ENCODE measurements around the gene CHEK2. TPM values are rescaled to one million over a fixed set of nuclear protein-coding genes. Genes with fewer than 3 reads are reported as not detected.
"Not testable (repeated sequence)": the region's sequence is repeated elsewhere in the genome, so short reads cannot be mapped to it uniquely, and the experiment has no call there.

Gene CHEK2
- total and polyA plus RNA-seq, 3 experiments from 2014 or later: 4.5 to 7.7 (median 5.2) TPM

GRCh38 chr22:28678170-28678569 lies 63.5 kb downstream of the CHEK2 start:
- H3K4me1 ChIP-seq (ENCODE audit: insufficient read depth, low read length): peaks cover 27% of the 10 kb centered on the region
- peak overlapping the region in 1 of 7 donors; percentile 72 for H3K4me3 Mint-ChIP-seq

GRCh38 chr22:28674121-28674563 lies 67.5 kb downstream of the CHEK2 start:
- no peaks in the 10 kb centered on the region for H3K36me3 ChIP-seq (ENCODE audit: insufficient read depth, low read length)
- peaks cover 31% of the 10 kb centered on the region for H3K4me1 ChIP-seq (ENCODE audit: insufficient read depth, low read length)
- H3K27me3 Mint-ChIP-seq: peaks cover 53 to 60% of the 10 kb centered on the region in 2 donors
- peaks cover 0 to 13% (median 8%) of the 10 kb centered on the region in 5 donors for H3K9me3 Mint-ChIP-seq
- peak overlapping the region in 7 of 8 donors; percentile 88 to 98 (median 96) for H3K27ac Mint-ChIP-seq
- H3K4me3 ChIP-seq (ENCODE audit: low read length): no peak overlapping the region
- H3K27me3 ChIP-seq (ENCODE audit: insufficient read depth, low read length, poor library complexity, severe bottlenecking): peaks cover 53% of the 10 kb centered on the region
- H3K36me3 Mint-ChIP-seq: peaks cover 0 to 3% (median 2%) of the 10 kb centered on the region in 3 donors
- H3K4me3 Mint-ChIP-seq: peak overlapping the region; percentile 68 to 94 (median 82)
- peaks cover 24 to 36% (median 27%) of the 10 kb centered on the region in 3 donors for H3K4me1 Mint-ChIP-seq
- CTCF ChIA-PET: no interaction called here
- DNase-seq: peak in 4 of 5 donors; percentile 15 to 72 (median 67)
- POLR2A ChIA-PET: interaction anchor here (0.6 kb wide), 1 partner anchor 166 kb away, joined by 3 read pairs; no protein-coding TSS in a partner anchor
- no peak overlapping the region for H3K27ac ChIP-seq (ENCODE audit: low read depth, low read length)
- H3K9me3 ChIP-seq (ENCODE audit: low read length): no peaks in the 10 kb centered on the region

More at GRCh38 chr22:28678170-28678569, 63.5 kb downstream of the CHEK2 start:
- H3K4me1 Mint-ChIP-seq: peaks cover 21 to 38% (median 22%) of the 10 kb centered on the region in 3 donors
- H3K36me3 Mint-ChIP-seq; H3K4me3 ChIP-seq (ENCODE audit: low read length); H3K27ac Mint-ChIP-seq; POLR2A ChIA-PET; H3K36me3 ChIP-seq (ENCODE audit: insufficient read depth, low read length); H3K9me3 ChIP-seq (ENCODE audit: low read length); H3K9me3 Mint-ChIP-seq; CTCF ChIA-PET; DNase-seq; H3K27ac ChIP-seq (ENCODE audit: low read depth, low read length): not testable (repeated sequence)
- peaks cover 34% of the 10 kb centered on the region for H3K27me3 ChIP-seq (ENCODE audit: insufficient read depth, low read length, poor library complexity, severe bottlenecking)
- peaks cover 68 to 69% of the 10 kb centered on the region in 2 donors for H3K27me3 Mint-ChIP-seq

- no peak overlapping the region for H3K27ac ChIP-seq (ENCODE audit: low read depth, low read length)
- H3K27me3 ChIP-seq (ENCODE audit: insufficient read depth, low read length, poor library complexity, severe bottlenecking): peaks cover 37% of the 10 kb centered on the region
- peaks cover 20 to 28% (median 27%) of the 10 kb centered on the region in 3 donors for H3K4me1 Mint-ChIP-seq
- H3K4me1 ChIP-seq (ENCODE audit: insufficient read depth, low read length): peaks cover 27% of the 10 kb centered on the region
- no peak overlapping the region for H3K4me3 Mint-ChIP-seq
- H3K9me3 ChIP-seq (ENCODE audit: low read length): no peaks in the 10 kb centered on the region
- H3K36me3 ChIP-seq (ENCODE audit: insufficient read depth, low read length): no peaks in the 10 kb centered on the region
- peaks cover 0 to 13% (median 8%) of the 10 kb centered on the region in 5 donors for H3K9me3 Mint-ChIP-seq
- H3K27me3 Mint-ChIP-seq: peaks cover 37 to 40% of the 10 kb centered on the region in 2 donors
- ChIA-PET CTCF (no interaction called here), POLR2A (no interaction called here)
- no peak for DNase-seq
- H3K27ac Mint-ChIP-seq: no peak overlapping the region
- no peak overlapping the region for H3K4me3 ChIP-seq (ENCODE audit: low read length)
- H3K36me3 Mint-ChIP-seq: peaks cover 0 to 3% (median 2%) of the 10 kb centered on the region in 3 donors
These were observed 70.9 kb downstream of the CHEK2 start for GRCh38 chr22:28670756-28671155.

- Mint-ChIP-seq H3K36me3 (peaks cover 0 to 3% (median 2%) of the 10 kb centered on the region in 3 donors), H3K9me3 (peaks cover 0 to 13% (median 8%) of the 10 kb centered on the region in 5 donors), H3K27me3 (peaks cover 31 to 36% of the 10 kb centered on the region in 2 donors)
These were observed 71.5 kb downstream of the CHEK2 start for GRCh38 chr22:28670161-28670560.

GRCh38 chr22:28669387-28669786 lies 72.2 kb downstream of the CHEK2 start:
- Histone ChIP-seq H3K36me3 (ENCODE audit: insufficient read depth, low read length) (no peaks in the 10 kb centered on the region), H3K4me1 (ENCODE audit: insufficient read depth, low read length) (peaks cover 18% of the 10 kb centered on the region), H3K9me3 (ENCODE audit: low read length) (no peaks in the 10 kb centered on the region), H3K4me3 (ENCODE audit: low read length) (no peak overlapping the region), H3K27me3 (ENCODE audit: insufficient read depth, low read length, poor library complexity, severe bottlenecking) (peaks cover 23% of the 10 kb centered on the region), H3K27ac (ENCODE audit: low read depth, low read length) (no peak overlapping the region)
- Mint-ChIP-seq H3K27ac (no peak overlapping the region), H3K4me3 (no peak overlapping the region), H3K9me3 (peaks cover 0 to 13% (median 8%) of the 10 kb centered on the region in 5 donors), H3K4me1 (peaks cover 16 to 19% (median 18%) of the 10 kb centered on the region in 3 donors), H3K27me3 (peaks cover 23 to 29% of the 10 kb centered on the region in 2 donors), H3K36me3 (peaks cover 0 to 3% (median 2%) of the 10 kb centered on the region in 3 donors)
- ChIA-PET CTCF (no interaction called here), POLR2A (no interaction called here)
- no peak for DNase-seq

More at GRCh38 chr22:28670161-28670560, 71.5 kb downstream of the CHEK2 start:
- Mint-ChIP-seq H3K4me3 (no peak overlapping the region), H3K27ac (no peak overlapping the region), H3K4me1 (peaks cover 20 to 26% (median 25%) of the 10 kb centered on the region in 3 donors)
- DNase-seq: no peak
- Histone ChIP-seq H3K4me3 (ENCODE audit: low read length) (no peak overlapping the region), H3K27me3 (ENCODE audit: insufficient read depth, low read length, poor library complexity, severe bottlenecking) (peaks cover 31% of the 10 kb centered on the region), H3K4me1 (ENCODE audit: insufficient read depth, low read length) (peaks cover 25% of the 10 kb centered on the region), H3K9me3 (ENCODE audit: low read length) (no peaks in the 10 kb centered on the region), H3K27ac (ENCODE audit: low read depth, low read length) (no peak overlapping the region), H3K36me3 (ENCODE audit: insufficient read depth, low read length) (no peaks in the 10 kb centered on the region)
- ChIA-PET POLR2A (no interaction called here), CTCF (no interaction called here)

GRCh38 chr22:28663569-28663942 lies 78.1 kb downstream of the CHEK2 start:
- H3K27me3 ChIP-seq (ENCODE audit: insufficient read depth, low read length, poor library complexity, severe bottlenecking); DNase-seq; H3K36me3 Mint-ChIP-seq; H3K9me3 Mint-ChIP-seq; H3K4me1 Mint-ChIP-seq; H3K36me3 ChIP-seq (ENCODE audit: insufficient read depth, low read length); POLR2A ChIA-PET; H3K4me3 Mint-ChIP-seq; H3K27ac ChIP-seq (ENCODE audit: low read depth, low read length); H3K9me3 ChIP-seq (ENCODE audit: low read length); H3K4me1 ChIP-seq (ENCODE audit: insufficient read depth, low read length); CTCF ChIA-PET; H3K27ac Mint-ChIP-seq; H3K4me3 ChIP-seq (ENCODE audit: low read length): not testable (repeated sequence)
- H3K27me3 Mint-ChIP-seq: peaks cover 8 to 23% of the 10 kb centered on the region in 2 donors

GRCh38 chr22:28658448-28658847 lies 83.2 kb downstream of the CHEK2 start:
- Mint-ChIP-seq H3K9me3 (peaks cover 0 to 3% (median 0%) of the 10 kb centered on the region in 5 donors), H3K27ac (no peak overlapping the region), H3K4me1 (no peaks in the 10 kb centered on the region), H3K27me3 (peaks cover 30 to 63% of the 10 kb centered on the region in 2 donors), H3K4me3 (no peak overlapping the region), H3K36me3 (no peaks in the 10 kb centered on the region)
- Histone ChIP-seq H3K27ac (ENCODE audit: low read depth, low read length) (no peak overlapping the region), H3K9me3 (ENCODE audit: low read length) (no peaks in the 10 kb centered on the region), H3K36me3 (ENCODE audit: insufficient read depth, low read length) (no peaks in the 10 kb centered on the region), H3K4me1 (ENCODE audit: insufficient read depth, low read length) (no peaks in the 10 kb centered on the region), H3K4me3 (ENCODE audit: low read length) (no peak overlapping the region), H3K27me3 (ENCODE audit: insufficient read depth, low read length, poor library complexity, severe bottlenecking) (peaks cover 8% of the 10 kb centered on the region)
- ChIA-PET POLR2A (no interaction called here), CTCF (no interaction called here)
- DNase-seq: no peak

GRCh38 chr22:28656181-28656580 lies 85.4 kb downstream of the CHEK2 start:
- H3K4me3 ChIP-seq (ENCODE audit: low read length): no peak overlapping the region
- no peaks in the 10 kb centered on the region for H3K9me3 ChIP-seq (ENCODE audit: low read length)
- Mint-ChIP-seq H3K36me3 (no peaks in the 10 kb centered on the region), H3K27ac (no peak overlapping the region), H3K9me3 (peaks cover 0 to 10% (median 0%) of the 10 kb centered on the region in 5 donors), H3K4me3 (no peak overlapping the region), H3K4me1 (no peaks in the 10 kb centered on the region), H3K27me3 (peaks cover 40 to 68% of the 10 kb centered on the region in 2 donors)
- no peak for DNase-seq
- POLR2A ChIA-PET: no interaction called here
- no peaks in the 10 kb centered on the region for H3K36me3 ChIP-seq (ENCODE audit: insufficient read depth, low read length)
- CTCF ChIA-PET: no interaction called here
- H3K4me1 ChIP-seq (ENCODE audit: insufficient read depth, low read length): no peaks in the 10 kb centered on the region
- peaks cover 8% of the 10 kb centered on the region for H3K27me3 ChIP-seq (ENCODE audit: insufficient read depth, low read length, poor library complexity, severe bottlenecking)
- peak overlapping the region; percentile 1 for H3K27ac ChIP-seq (ENCODE audit: low read depth, low read length)

Data from CD8-positive, alpha-beta memory T cell (primary cell).